GM19328 (cell line): ENCODE data around the gene DUT.
"Not testable (repeated sequence)": the region's sequence is repeated elsewhere in the genome, so short reads cannot be mapped to it uniquely, and the experiment has no call there.

ENCODE experiments used
- ATAC-seq: cut with Tn5 transposase; IDR thresholded peaks from one replicate; pipeline ENCODE4 v1.9.1; 2021; ENCODE audit warnings: mild to moderate bottlenecking, moderate library complexity; ENCODE audit not compliant: unreplicated experiment

DUT gene

GRCh38 chr15:48326180-48326579 lies 5.0 kb upstream of the DUT start:
- not testable (repeated sequence) for ATAC-seq

- no peak for ATAC-seq
Observed at GRCh38 chr15:48330105-48330785, 984 bp upstream of the DUT start.

GRCh38 chr15:48331796-48332641 lies 790 bp downstream of the DUT start:
- peak; percentile 46 for ATAC-seq

- ATAC-seq, result no peak
Observed at GRCh38 chr15:48332642-48333034, 1.4 kb downstream of the DUT start.

GRCh38 chr15:48333540-48333939 lies 2.3 kb downstream of the DUT start:
- ATAC-seq, result no peak

GRCh38 chr15:48334260-48334659 lies 3.0 kb downstream of the DUT start:
- ATAC-seq, result no peak

- no peak for ATAC-seq
Observed at GRCh38 chr15:48336940-48337339, 5.7 kb downstream of the DUT start.

- no peak for ATAC-seq
Observed at GRCh38 chr15:48337607-48338006, 6.4 kb downstream of the DUT start.

GRCh38 chr15:48340111-48340510 lies 8.9 kb downstream of the DUT start:
- no peak for ATAC-seq

GRCh38 chr15:48343865-48344264 lies 12.6 kb downstream of the DUT start:
- no peak for ATAC-seq

GRCh38 chr15:48345516-48345915 lies 14.3 kb downstream of the DUT start:
- ATAC-seq, result no peak

GRCh38 chr15:48352474-48353072 lies 21.3 kb downstream of the DUT start:
- peak; percentile 53 for ATAC-seq

- ATAC-seq, result no peak
Observed at GRCh38 chr15:48354694-48355303, 23.6 kb downstream of the DUT start.

- ATAC-seq, result no peak
Observed at GRCh38 chr15:48355377-48355776, 24.1 kb downstream of the DUT start.

GRCh38 chr15:48358229-48359152 lies 27.3 kb downstream of the DUT start:
- no peak for ATAC-seq

GRCh38 chr15:48360841-48361240 lies 29.6 kb downstream of the DUT start:
- ATAC-seq, result no peak

GRCh38 chr15:48361685-48362084 lies 30.5 kb downstream of the DUT start:
- ATAC-seq, result no peak

- no peak for ATAC-seq
Observed at GRCh38 chr15:48363474-48363873, 32.2 kb downstream of the DUT start.

GRCh38 chr15:48365575-48365974 lies 34.3 kb downstream of the DUT start:
- ATAC-seq, result no peak

- ATAC-seq, result no peak
Observed at GRCh38 chr15:48366584-48367312, 35.5 kb downstream of the DUT start.
